GM12892 (cell line): ENCODE results near the gene NUF2. TPM values are rescaled to one million over a fixed set of nuclear protein-coding genes. Genes with fewer than 3 reads are reported as not detected.
"Not testable (repeated sequence)": the region's sequence is repeated elsewhere in the genome, so short reads cannot be mapped to it uniquely, and the experiment has no call there.

Source experiments
- DNase-seq: peaks from one replicate; pipeline ENCODE4 v3.0.0; 2011; ENCODE audit not compliant: insufficient read length
- FAIRE-seq: peaks from 2 replicates; lab custom pipeline; 2011; peaks lifted over from hg19 to GRCh38; lab: Jason Lieb, UNC
- POLR2A ChIP-seq: IDR thresholded peaks from 2 replicates; pipeline ENCODE4 v1.6.1; 2011; ENCODE audit warnings: low read depth, low read length, control low read depth
- POLR2AphosphoS5 ChIP-seq: IDR thresholded peaks from 2 replicates; pipeline ENCODE4 v1.6.1; 2011; ENCODE audit warnings: low read depth, low read length, control low read depth
- TAF1 ChIP-seq: IDR thresholded peaks from 2 replicates; pipeline ENCODE4 v1.6.1; 2011; ENCODE audit warnings: low read depth, mild to moderate bottlenecking, control low read depth, low read length, borderline replicate concordance
- polyA plus RNA-seq: library from polyadenylated mRNA; unstranded; fragments of >200 nt; gene quantifications from one replicate; pipeline ENCODE4 v1.2.1, GENCODE V29; 2012; ENCODE audit warnings: missing spikeins, inconsistent platforms; ENCODE audit not compliant: missing spikeins

The NUF2 gene
- polyA plus RNA-seq = 24.8 TPM

GRCh38 chr1:163321311-163322305, at the start of gene NUF2:
NUF2 (plus strand) TSS chr1:163321954; CDS start chr1:163326052, 4,098 bp downstream.
- peak; percentile 87 for TF ChIP-seq POLR2A
- peak; percentile 87 for TF ChIP-seq POLR2AphosphoS5
- peak; percentile 74 for TF ChIP-seq TAF1
- peak; percentile 72 for DNase-seq
- peak; percentile 99 for FAIRE-seq

- TF ChIP-seq TAF1 (no peak), POLR2AphosphoS5 (no peak), POLR2A (no peak)
- DNase-seq = no peak
- FAIRE-seq = no peak
Measured at GRCh38 chr1:163273766-163274441, 47.9 kb upstream of the NUF2 start.

DNA sequence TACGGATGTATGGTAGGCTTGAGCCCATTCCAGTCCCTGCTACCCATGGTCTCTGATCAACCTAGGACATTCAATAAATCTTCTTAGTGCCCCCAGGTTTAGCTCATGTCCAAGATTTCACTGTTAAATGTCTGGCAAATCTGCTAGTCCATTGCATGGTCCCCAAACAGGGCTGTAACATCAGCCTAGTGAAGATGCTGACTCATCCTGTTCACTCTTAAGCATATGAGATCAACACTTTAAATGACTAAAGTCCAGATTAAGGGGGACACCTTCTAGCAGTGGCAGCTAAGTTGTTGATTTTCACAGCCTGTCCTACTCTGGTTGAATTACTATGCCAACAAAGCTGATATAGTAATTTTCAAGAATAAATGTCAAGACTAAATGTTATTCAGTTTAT, 46.5 kb upstream of the NUF2 start:
- no peak for DNase-seq
- TF ChIP-seq POLR2AphosphoS5 (no peak), POLR2A (no peak), TAF1 (no peak)
- no peak for FAIRE-seq

DNA sequence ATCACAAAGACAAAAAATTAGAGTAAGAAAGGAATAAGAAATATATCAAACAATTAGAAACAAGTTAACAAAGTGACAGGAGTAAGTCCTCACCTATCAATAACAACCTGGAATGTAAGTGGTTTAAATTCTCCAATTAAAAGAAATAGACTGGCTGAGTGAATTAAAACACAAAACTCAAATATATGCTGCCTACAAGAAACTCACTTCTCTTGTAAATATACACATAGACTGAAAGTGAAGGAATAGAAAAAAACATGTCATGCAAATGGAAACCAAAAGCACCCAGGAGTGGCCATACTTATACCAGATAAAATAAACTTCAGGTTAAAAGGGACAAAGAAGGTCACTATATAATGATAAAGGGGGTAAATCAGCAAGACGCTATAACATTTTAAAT, 43.2 kb upstream of the NUF2 start:
- DNase-seq = no peak
- TF ChIP-seq POLR2AphosphoS5 (no peak), POLR2A (no peak), TAF1 (no peak)
- FAIRE-seq = no peak

- FAIRE-seq, DNase-seq: not testable (repeated sequence)
Measured at GRCh38 chr1:163284867-163285266, 36.9 kb upstream of the NUF2 start.

DNA sequence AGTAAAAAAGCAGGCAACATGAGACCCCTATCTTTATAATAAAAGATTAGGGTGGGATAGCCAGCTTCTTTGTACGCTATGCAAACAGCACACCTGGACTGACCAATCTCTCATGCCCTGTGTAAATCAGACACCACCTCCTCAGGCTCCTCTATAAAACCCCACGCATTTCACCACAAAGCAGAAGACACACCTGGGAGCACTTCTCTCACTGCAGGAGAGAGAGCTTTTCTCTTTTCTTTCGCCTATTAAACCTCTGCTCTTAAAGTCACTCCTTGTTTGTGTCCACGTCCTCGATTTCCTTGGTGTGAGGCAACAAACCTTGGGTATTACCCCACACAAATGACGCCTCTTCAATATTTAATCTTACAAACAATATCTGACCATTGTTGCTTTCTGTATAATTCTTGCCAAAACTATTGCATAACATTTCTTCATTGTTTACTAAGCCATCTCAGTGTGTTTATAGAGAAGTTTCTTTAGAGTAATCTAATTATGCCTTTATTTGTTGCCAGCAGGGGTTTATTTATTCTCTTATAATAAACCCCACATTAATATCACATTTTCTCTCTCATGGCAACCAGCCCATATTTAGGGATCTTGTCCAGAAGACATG, 31.6 kb upstream of the NUF2 start:
- no peak for FAIRE-seq

GRCh38 chr1:163291461-163291860, 30.3 kb upstream of the NUF2 start:
- DNase-seq = no peak
- FAIRE-seq = no peak
- TF ChIP-seq TAF1 = no peak
- TF ChIP-seq POLR2AphosphoS5 = no peak

More for the DNA sequence above, 31.6 kb upstream of the NUF2 start:
- TF ChIP-seq POLR2A = no peak
- TF ChIP-seq TAF1 = no peak
- no peak for TF ChIP-seq POLR2AphosphoS5
- DNase-seq = no peak

GRCh38 chr1:163292153-163292552, 29.6 kb upstream of the NUF2 start:
- FAIRE-seq, DNase-seq: not testable (repeated sequence)

DNA sequence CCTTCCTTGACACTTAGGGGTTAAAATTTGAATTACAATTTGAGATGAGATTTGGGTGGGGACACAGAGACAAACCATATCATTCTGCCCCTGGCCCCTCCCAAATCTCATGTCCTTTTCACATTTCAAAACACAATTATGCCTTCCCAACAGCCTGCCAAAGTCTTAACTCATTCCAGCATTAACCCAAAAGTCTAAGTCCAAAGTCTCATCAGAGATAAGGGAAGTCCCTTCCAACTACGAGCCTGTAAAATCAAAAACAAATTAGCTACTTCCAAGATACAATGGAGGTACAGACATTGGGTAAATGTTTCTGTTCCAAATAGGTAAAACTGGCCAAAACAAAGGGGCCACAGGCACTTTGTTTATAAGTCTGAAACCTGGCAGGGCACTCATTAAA, 28.3 kb upstream of the NUF2 start:
- not testable (repeated sequence) for FAIRE-seq, DNase-seq

- no peak for TF ChIP-seq POLR2A
- TF ChIP-seq TAF1 = no peak
- TF ChIP-seq POLR2AphosphoS5 = no peak
- no peak for DNase-seq
Measured at GRCh38 chr1:163295949-163296348, 25.8 kb upstream of the NUF2 start.

GRCh38 chr1:163296504-163297263, 25.1 kb upstream of the NUF2 start:
- no peak for DNase-seq
- peak; percentile 5 for FAIRE-seq
- TF ChIP-seq TAF1 (no peak), POLR2AphosphoS5 (no peak), POLR2A (no peak)

More at GRCh38 chr1:163295949-163296348, 25.8 kb upstream of the NUF2 start:
- no peak for FAIRE-seq

- no peak for DNase-seq
- TF ChIP-seq TAF1 (no peak), POLR2A (no peak), POLR2AphosphoS5 (no peak)
- no peak for FAIRE-seq
Measured at GRCh38 chr1:163298365-163298764, 23.4 kb upstream of the NUF2 start.
